ENCODE data around the gene TAPBP.

Gene TAPBP

GRCh38 chr6:33324125-33324524 is 10.2 kb upstream of the TAPBP start:
- Histone ChIP-seq H3K9me3 (replicated peaks in 1 of 11) (no peaks in the 10 kb centered on the region), H3K4me3 (peak overlapping the region; percentile 71 to 91 (median 86)), H3K36me3 (peaks cover 22 to 27% (median 24%) of the 10 kb centered on the region in 11 experiments), H3K27me3 (no peaks in the 10 kb centered on the region), H3K4me2 (peak overlapping the region; percentile 86 to 100 (median 96)), H4K20me1 (peaks cover 8 to 30% (median 24%) of the 10 kb centered on the region in 11 experiments; a peak in 20 of 22 replicates), H3K4me1 (peaks cover 40 to 46% (median 43%) of the 10 kb centered on the region in 10 experiments), H3K9ac (peak overlapping the region; percentile 87 to 94 (median 90); a peak in 21 of 22 replicates), H3K27ac (peak overlapping the region; percentile 77 to 92 (median 83); a peak in 21 of 22 replicates)
- TF ChIP-seq Cebpa-rat (IDR thresholded peaks at IDR 0.05): no peak

DNA sequence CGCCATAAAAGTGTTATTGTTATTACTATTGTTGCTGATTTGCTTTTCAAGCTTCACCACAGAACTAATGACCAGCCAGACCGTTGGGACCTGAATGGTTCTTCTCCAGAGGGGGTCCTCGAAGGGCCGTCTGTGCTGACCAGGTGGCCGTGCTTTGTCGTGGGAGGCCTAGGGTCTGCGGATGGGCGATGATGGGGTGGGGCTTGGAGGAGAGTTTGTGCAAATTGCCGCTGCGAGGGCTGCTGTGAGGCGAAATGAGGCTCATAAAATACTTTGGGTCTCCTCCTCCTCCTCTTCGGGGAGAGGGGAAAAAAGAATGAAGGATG is 9.7 kb upstream of the TAPBP start:
- TF ChIP-seq Cebpa-rat (IDR thresholded peaks at IDR 0.05): no peak
- Histone ChIP-seq H3K9me3 (replicated peaks in 1 of 11) (no peaks in the 10 kb centered on the region), H4K20me1 (peaks cover 8 to 35% (median 29%) of the 10 kb centered on the region in 11 experiments; a peak in 20 of 22 replicates), H3K9ac (peak overlapping the region; percentile 87 to 94 (median 90)), H3K36me3 (peaks cover 27 to 32% (median 29%) of the 10 kb centered on the region in 11 experiments), H3K4me2 (peak overlapping the region; percentile 86 to 100 (median 96)), H3K27me3 (no peaks in the 10 kb centered on the region), H3K4me1 (peaks cover 45 to 51% (median 49%) of the 10 kb centered on the region in 10 experiments), H3K27ac (peak overlapping the region; percentile 77 to 92 (median 83); a peak in 21 of 22 replicates), H3K4me3 (peak overlapping the region; percentile 71 to 91 (median 86))

GRCh38 chr6:33321227-33321626 is 7.3 kb upstream of the TAPBP start:
- Histone ChIP-seq H3K9ac (peak overlapping the region; percentile 87 to 94 (median 90)), H3K4me2 (peak overlapping the region; percentile 86 to 100 (median 96)), H3K4me1 (peaks cover 60 to 67% (median 64%) of the 10 kb centered on the region in 10 experiments), H3K9me3 (replicated peaks in 1 of 11) (no peaks in the 10 kb centered on the region), H3K27ac (peak overlapping the region in 8 of 11 experiments; percentile 77 to 92 (median 89); a peak in 10 of 22 replicates), H3K27me3 (no peaks in the 10 kb centered on the region), H3K4me3 (peak overlapping the region; percentile 71 to 91 (median 86); a peak in 19 of 20 replicates), H3K36me3 (peaks cover 30 to 40% (median 33%) of the 10 kb centered on the region in 11 experiments), H4K20me1 (peaks cover 8 to 47% (median 35%) of the 10 kb centered on the region in 11 experiments; a peak in 20 of 22 replicates)
- no peak for TF ChIP-seq Cebpa-rat (IDR thresholded peaks at IDR 0.05)

- H3K9ac ChIP-seq: peak overlapping the region; percentile 64 to 94 (median 90); a peak in 19 of 22 replicates
- peak overlapping the region in 3 of 11 experiments; percentile 80 to 91 (median 83); a peak in 3 of 22 replicates for H3K27ac ChIP-seq
- peak overlapping the region; percentile 86 to 100 (median 96) for H3K4me2 ChIP-seq
- peaks cover 30 to 43% (median 34%) of the 10 kb centered on the region in 11 experiments for H3K36me3 ChIP-seq
- TF ChIP-seq Cebpa-rat (IDR thresholded peaks at IDR 0.05): no peak
- peak overlapping the region in 9 of 10 experiments; percentile 77 to 91 (median 87); a peak in 15 of 20 replicates for H3K4me3 ChIP-seq
- peaks cover 8 to 51% (median 35%) of the 10 kb centered on the region in 11 experiments; a peak in 20 of 22 replicates for H4K20me1 ChIP-seq
- no peaks in the 10 kb centered on the region for H3K9me3 ChIP-seq (replicated peaks in 1 of 11)
- H3K27me3 ChIP-seq: no peaks in the 10 kb centered on the region
- peaks cover 67 to 73% (median 70%) of the 10 kb centered on the region in 10 experiments for H3K4me1 ChIP-seq
Measured at GRCh38 chr6:33320315-33321181, 6.7 kb upstream of the TAPBP start.

DNA sequence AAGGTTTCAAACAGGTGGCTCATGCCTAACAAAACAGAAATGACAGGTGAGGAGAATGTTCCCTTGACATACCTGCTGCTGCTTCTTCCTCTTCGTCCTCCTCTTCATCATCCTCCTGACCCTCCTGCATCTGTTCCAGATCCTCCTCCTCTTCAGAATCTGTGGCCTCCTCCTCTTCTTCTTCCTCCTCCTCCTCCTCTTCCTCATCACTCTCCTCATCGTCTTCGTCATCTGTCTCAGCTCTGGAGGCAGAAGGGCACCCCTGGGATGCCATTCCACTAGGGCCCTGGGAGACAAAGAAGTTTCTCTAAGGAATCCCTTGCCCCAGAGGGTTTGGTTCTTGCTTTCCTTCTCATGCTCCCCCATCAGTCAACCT is 6.0 kb upstream of the TAPBP start:
- H3K9me3 ChIP-seq (replicated peaks in 1 of 11): no peaks in the 10 kb centered on the region
- H3K9ac ChIP-seq: peak overlapping the region; percentile 64 to 94 (median 90); a peak in 18 of 22 replicates
- H3K4me2 ChIP-seq: peak overlapping the region; percentile 86 to 100 (median 96)
- H3K4me1 ChIP-seq: peaks cover 73 to 80% (median 76%) of the 10 kb centered on the region in 10 experiments
- H3K27me3 ChIP-seq: no peaks in the 10 kb centered on the region
- H3K27ac ChIP-seq: peak overlapping the region in 1 of 11 experiments; percentile 25; a peak in 2 of 22 replicates
- peaks cover 30 to 44% (median 34%) of the 10 kb centered on the region in 11 experiments for H3K36me3 ChIP-seq
- no peak for TF ChIP-seq Cebpa-rat (IDR thresholded peaks at IDR 0.05)
- H3K4me3 ChIP-seq: peak overlapping the region in 7 of 10 experiments; percentile 65 to 91 (median 77); a peak in 6 of 20 replicates
- H4K20me1 ChIP-seq: peaks cover 8 to 51% (median 35%) of the 10 kb centered on the region in 11 experiments; a peak in 20 of 22 replicates

GRCh38 chr6:33318426-33319073 is 4.7 kb upstream of the TAPBP start:
- no peaks in the 10 kb centered on the region for H3K9me3 ChIP-seq (replicated peaks in 1 of 11)
- peaks cover 8 to 51% (median 35%) of the 10 kb centered on the region in 11 experiments; a peak in 20 of 22 replicates for H4K20me1 ChIP-seq
- H3K27ac ChIP-seq: peak overlapping the region in 10 of 11 experiments; percentile 6 to 71 (median 65); a peak in 14 of 22 replicates
- peak overlapping the region; percentile 64 to 94 (median 90) for H3K9ac ChIP-seq
- peaks cover 30 to 44% (median 34%) of the 10 kb centered on the region in 11 experiments for H3K36me3 ChIP-seq
- peak overlapping the region; percentile 86 to 100 (median 96) for H3K4me2 ChIP-seq
- H3K27me3 ChIP-seq: no peaks in the 10 kb centered on the region
- TF ChIP-seq Cebpa-rat (IDR thresholded peaks at IDR 0.05): no peak
- H3K4me1 ChIP-seq: peaks cover 67 to 75% (median 72%) of the 10 kb centered on the region in 10 experiments
- H3K4me3 ChIP-seq: peak overlapping the region; percentile 55 to 86 (median 66)

DNA sequence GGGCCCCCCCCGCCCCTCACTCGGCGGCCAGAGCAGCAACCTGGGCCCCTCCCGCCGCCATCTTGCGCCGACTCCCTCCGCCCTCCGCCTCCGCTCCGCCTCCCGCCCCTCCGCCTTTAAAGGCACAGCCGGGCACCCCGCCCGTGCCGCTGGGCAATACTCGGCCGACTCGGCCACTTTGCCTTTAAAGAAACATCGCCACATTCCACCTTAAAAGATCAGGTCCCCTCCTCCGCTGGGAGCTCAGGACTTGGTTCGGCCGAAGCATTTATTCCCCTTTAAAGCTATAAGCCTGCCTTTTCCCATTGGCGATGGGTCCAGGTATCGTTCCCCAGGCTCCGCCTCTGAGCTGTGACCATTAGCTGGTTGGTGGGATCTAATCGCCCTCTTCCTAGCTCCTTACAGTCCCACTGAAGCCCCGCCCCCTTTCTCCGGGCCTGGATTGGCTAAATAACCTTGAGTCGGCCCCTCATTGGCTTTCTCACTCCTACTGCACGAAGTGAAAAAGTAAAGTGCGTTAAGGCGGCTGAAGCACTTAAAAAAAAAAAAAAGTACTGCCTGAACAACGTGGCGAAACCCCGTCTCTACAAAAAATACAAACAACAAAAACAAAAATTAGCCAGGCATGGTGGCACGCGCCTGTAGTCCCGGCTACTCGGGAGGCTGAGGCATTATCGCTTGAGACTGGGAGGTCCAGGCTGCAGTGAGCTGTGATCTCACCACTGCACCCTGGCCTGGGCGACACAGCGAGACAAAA is 4.0 kb upstream of the TAPBP start, which contains the start of gene ZBTB22:
TSS of gene ZBTB22 (minus strand) at position 76 of the 757 bp plus-strand sequence. CDS start 828 bp downstream, outside the sequence.
- Histone ChIP-seq H3K27ac (peak within 1 kb of the TSS in 10 of 11 experiments; percentile 38 to 71 (median 67); a peak in 20 of 22 replicates), H3K9me3 (replicated peaks in 1 of 11) (no peaks in the 10 kb centered on the region), H3K9ac (peak within 1 kb of the TSS; percentile 64 to 94 (median 90)), H4K20me1 (peaks cover 8 to 54% (median 38%) of the 10 kb centered on the region in 11 experiments; a peak in 20 of 22 replicates), H3K4me1 (peaks cover 67 to 72% (median 70%) of the 10 kb centered on the region in 10 experiments), H3K27me3 (no peaks in the 10 kb centered on the region), H3K4me3 (peak within 1 kb of the TSS; percentile 55 to 86 (median 66)), H3K4me2 (peak within 1 kb of the TSS; percentile 93 to 100 (median 99)), H3K36me3 (peaks cover 30 to 44% (median 34%) of the 10 kb centered on the region in 11 experiments)
- no peak for TF ChIP-seq Cebpa-rat (IDR thresholded peaks at IDR 0.05)

DNA sequence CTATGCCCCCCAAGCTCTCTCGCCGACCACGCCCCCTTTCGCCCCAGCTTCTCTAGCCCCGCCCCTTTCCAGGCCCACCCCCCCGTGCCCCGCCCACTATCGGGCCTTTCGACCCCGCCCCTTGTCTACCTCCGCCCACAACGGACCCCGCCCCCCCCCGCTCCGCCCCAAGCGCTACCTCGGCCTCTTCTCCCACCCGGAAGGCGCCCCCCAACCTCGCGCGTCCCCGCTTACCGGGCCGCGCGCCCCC is 3.5 kb upstream of the TAPBP start:
- peak overlapping the region in 6 of 11 experiments; percentile 32 to 93 (median 89); a peak in 8 of 22 replicates for H3K9ac ChIP-seq
- H3K36me3 ChIP-seq: peaks cover 30 to 44% (median 34%) of the 10 kb centered on the region in 11 experiments
- H3K27ac ChIP-seq: peak overlapping the region in 3 of 11 experiments; percentile 68 to 71 (median 70); a peak in 7 of 22 replicates

More for the DNA sequence above, 3.5 kb upstream of the TAPBP start:
- no peak for TF ChIP-seq Cebpa-rat (IDR thresholded peaks at IDR 0.05)
- Histone ChIP-seq H4K20me1 (peaks cover 11 to 59% (median 43%) of the 10 kb centered on the region in 11 experiments; a peak in 21 of 22 replicates), H3K4me3 (peak overlapping the region; percentile 44 to 86 (median 66)), H3K4me2 (peak overlapping the region; percentile 52 to 100 (median 96); a peak in 17 of 22 replicates), H3K27me3 (no peaks in the 10 kb centered on the region), H3K4me1 (peaks cover 67 to 75% (median 73%) of the 10 kb centered on the region in 10 experiments), H3K9me3 (replicated peaks in 1 of 11) (no peaks in the 10 kb centered on the region)
